Lower leg skin (tissue), 3 donors: ENCODE results near the gene CABCOCO1.

Experiments used
- CTCF ChIP-seq, 3 donors: fragments of 450-650 bp; IDR thresholded peaks; one replicate each; pipeline ENCODE4 v1.5.1; 2016; ENCODE audit warnings: antibody characterized with exemption in 3 of 3, mild to moderate bottlenecking in 3 of 3, moderate library complexity in 2 of 3
- POLR2A ChIP-seq, 2 donors: fragments of 450-650 bp; IDR thresholded peaks; one replicate each; pipeline ENCODE4 v1.6.1; 2016 to 2017; ENCODE audit warnings: antibody characterized with exemption in 2 of 2, mild to moderate bottlenecking in 1 of 2, moderate library complexity in 1 of 2

- no peak for TF ChIP-seq CTCF (IDR thresholded peaks at IDR 0.05)
- TF ChIP-seq POLR2A (IDR thresholded peaks at IDR 0.05), result no peak
Observed at GRCh38 chr10:61803269-61803668, 140.5 kb downstream of the CABCOCO1 start.
